Measurements from ENCODE around the gene CALR.

- TF ChIP-seq, protein P1, sequence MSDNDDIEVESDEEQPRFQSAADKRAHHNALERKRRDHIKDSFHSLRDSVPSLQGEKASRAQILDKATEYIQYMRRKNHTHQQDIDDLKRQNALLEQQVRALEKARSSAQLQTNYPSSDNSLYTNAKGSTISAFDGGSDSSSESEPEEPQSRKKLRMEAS (CRISPR knock-in tag; IDR thresholded peaks at IDR 0.05) = no peak
- no peak for TF ChIP-seq HMGXB4 (CRISPR knock-in tag; IDR thresholded peaks at IDR 0.05)
- TF ChIP-seq CTCF (IDR thresholded peaks at IDR 0.05) = no peak
- no peak for TF ChIP-seq SP1 (CRISPR knock-in tag; conservative IDR thresholded peaks at IDR 0.05)
- TF ChIP-seq, protein P2, sequence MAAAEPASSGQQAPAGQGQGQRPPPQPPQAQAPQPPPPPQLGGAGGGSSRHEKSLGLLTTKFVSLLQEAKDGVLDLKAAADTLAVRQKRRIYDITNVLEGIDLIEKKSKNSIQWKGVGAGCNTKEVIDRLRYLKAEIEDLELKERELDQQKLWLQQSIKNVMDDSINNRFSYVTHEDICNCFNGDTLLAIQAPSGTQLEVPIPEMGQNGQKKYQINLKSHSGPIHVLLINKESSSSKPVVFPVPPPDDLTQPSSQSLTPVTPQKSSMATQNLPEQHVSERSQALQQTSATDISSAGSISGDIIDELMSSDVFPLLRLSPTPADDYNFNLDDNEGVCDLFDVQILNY (CRISPR knock-in tag; IDR thresholded peaks at IDR 0.05) = no peak
- TF ChIP-seq, protein P3, sequence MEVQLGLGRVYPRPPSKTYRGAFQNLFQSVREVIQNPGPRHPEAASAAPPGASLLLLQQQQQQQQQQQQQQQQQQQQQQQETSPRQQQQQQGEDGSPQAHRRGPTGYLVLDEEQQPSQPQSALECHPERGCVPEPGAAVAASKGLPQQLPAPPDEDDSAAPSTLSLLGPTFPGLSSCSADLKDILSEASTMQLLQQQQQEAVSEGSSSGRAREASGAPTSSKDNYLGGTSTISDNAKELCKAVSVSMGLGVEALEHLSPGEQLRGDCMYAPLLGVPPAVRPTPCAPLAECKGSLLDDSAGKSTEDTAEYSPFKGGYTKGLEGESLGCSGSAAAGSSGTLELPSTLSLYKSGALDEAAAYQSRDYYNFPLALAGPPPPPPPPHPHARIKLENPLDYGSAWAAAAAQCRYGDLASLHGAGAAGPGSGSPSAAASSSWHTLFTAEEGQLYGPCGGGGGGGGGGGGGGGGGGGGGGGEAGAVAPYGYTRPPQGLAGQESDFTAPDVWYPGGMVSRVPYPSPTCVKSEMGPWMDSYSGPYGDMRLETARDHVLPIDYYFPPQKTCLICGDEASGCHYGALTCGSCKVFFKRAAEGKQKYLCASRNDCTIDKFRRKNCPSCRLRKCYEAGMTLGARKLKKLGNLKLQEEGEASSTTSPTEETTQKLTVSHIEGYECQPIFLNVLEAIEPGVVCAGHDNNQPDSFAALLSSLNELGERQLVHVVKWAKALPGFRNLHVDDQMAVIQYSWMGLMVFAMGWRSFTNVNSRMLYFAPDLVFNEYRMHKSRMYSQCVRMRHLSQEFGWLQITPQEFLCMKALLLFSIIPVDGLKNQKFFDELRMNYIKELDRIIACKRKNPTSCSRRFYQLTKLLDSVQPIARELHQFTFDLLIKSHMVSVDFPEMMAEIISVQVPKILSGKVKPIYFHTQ (CRISPR knock-in tag; IDR thresholded peaks at IDR 0.05) = no peak
- no peak for TF ChIP-seq TCF7 (CRISPR knock-in tag; IDR thresholded peaks at IDR 0.05; ENCODE audit: low read depth)
- TF ChIP-seq ZNF121 (CRISPR knock-in tag; IDR thresholded peaks at IDR 0.05) = no peak
- TF ChIP-seq PRDM15 (CRISPR knock-in tag; IDR thresholded peaks at IDR 0.05) = no peak
- TF ChIP-seq ELF4 (CRISPR knock-in tag; IDR thresholded peaks at IDR 0.05; ENCODE audit: low read depth) = no peak
- TF ChIP-seq ESRRA (CRISPR knock-in tag; IDR thresholded peaks at IDR 0.05; ENCODE audit: borderline replicate concordance) = no peak
- no peak for TF ChIP-seq CREB1 (CRISPR knock-in tag; IDR thresholded peaks at IDR 0.05)
- TF ChIP-seq, protein P4, sequence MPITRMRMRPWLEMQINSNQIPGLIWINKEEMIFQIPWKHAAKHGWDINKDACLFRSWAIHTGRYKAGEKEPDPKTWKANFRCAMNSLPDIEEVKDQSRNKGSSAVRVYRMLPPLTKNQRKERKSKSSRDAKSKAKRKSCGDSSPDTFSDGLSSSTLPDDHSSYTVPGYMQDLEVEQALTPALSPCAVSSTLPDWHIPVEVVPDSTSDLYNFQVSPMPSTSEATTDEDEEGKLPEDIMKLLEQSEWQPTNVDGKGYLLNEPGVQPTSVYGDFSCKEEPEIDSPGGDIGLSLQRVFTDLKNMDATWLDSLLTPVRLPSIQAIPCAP (CRISPR knock-in tag; IDR thresholded peaks at IDR 0.05) = no peak
- TF ChIP-seq SMAD3 (CRISPR knock-in tag; IDR thresholded peaks at IDR 0.05; ENCODE audit: borderline replicate concordance) = no peak
Measured at GRCh38 chr19:12939975-12940423, 1.6 kb downstream of the CALR start.
